Activated CD8-positive, alpha-beta T cell treated with anti-CD3 and anti-CD28 coated beads, Interleukin-2, amount 10 ng/mL, durations not matched to agents 7 days and 5 days (primary cell): ENCODE data around the gene PLEKHF1. TPM values are rescaled to one million over a fixed set of nuclear protein-coding genes. Genes with fewer than 3 reads are reported as not detected.
"Not testable (repeated sequence)": the region's sequence is repeated elsewhere in the genome, so short reads cannot be mapped to it uniquely, and the experiment has no call there.

ENCODE experiments used
- ATAC-seq: fragments of 150-1000 bp; cut with Tn5 transposase; one replicate; pipeline ENCODE4 v1.10.0; 2021; ENCODE audit warnings: moderate library complexity
- CTCF ChIA-PET: fragments of 350-600 bp; sonication (Branson Sonifier 250); formaldehyde crosslinking; loops from one replicate; lab custom pipeline; 2021; ENCODE audit warnings: antibody characterized with exemption; lab: Charles Lee
- POLR2A ChIA-PET: fragments of 350-600 bp; sonication (Branson Sonifier 250); formaldehyde crosslinking; loops from one replicate; lab custom pipeline; 2021; ENCODE audit warnings: antibody characterized with exemption; lab: Charles Lee
- DNase-seq: peaks from one replicate; pipeline ENCODE4 v3.0.0-alpha.2; 2020
- H3K27ac Mint-ChIP-seq: one replicate; pipeline ENCODE4 v1.8.0; 2021; ENCODE audit warnings: mild to moderate bottlenecking, mixed read lengths
- H3K27me3 Mint-ChIP-seq: one replicate; pipeline ENCODE4 v1.8.0; 2021; ENCODE audit warnings: low read depth, mixed read lengths
- H3K36me3 Mint-ChIP-seq: one replicate; pipeline ENCODE4 v1.8.0; 2021; ENCODE audit warnings: low read depth, mixed read lengths
- H3K4me1 Mint-ChIP-seq: one replicate; pipeline ENCODE4 v1.8.0; 2021; ENCODE audit warnings: low read depth, mixed read lengths
- H3K4me3 Mint-ChIP-seq: one replicate; pipeline ENCODE4 v1.8.0; 2021; ENCODE audit warnings: mild to moderate bottlenecking, mixed read lengths
- H3K9me3 Mint-ChIP-seq: one replicate; pipeline ENCODE4 v1.8.0; 2022; ENCODE audit warnings: mixed read lengths; ENCODE audit not compliant: insufficient read depth
- total RNA-seq, 2 experiments: library from RNA; stranded (reverse); gene quantifications; one replicate each; pipeline ENCODE4 v1.2.3, GENCODE V29; 2021

The PLEKHF1 gene
- total RNA-seq, 2 experiments from 2014 or later: 46.0 to 47.7 TPM

- no peak for ATAC-seq
- peak overlapping the region; percentile 86 for H3K4me3 Mint-ChIP-seq
- no peaks in the 10 kb centered on the region for H3K27me3 Mint-ChIP-seq
- ChIA-PET POLR2A (interaction anchor here (1.0 to 5.4 kb wide), 11 partner anchors 13 to 60 kb away, joined by 3 to 68 read pairs (median 8); partner anchors contain the start of genes C19orf12 and POP4), CTCF (interaction anchor here (0.9 to 9.9 kb wide), 10 partner anchors 9 to 68 kb away, joined by 3 to 179 read pairs (median 16); partner anchors contain the start of genes C19orf12 and POP4)
- H3K36me3 Mint-ChIP-seq: peaks cover 53% of the 10 kb centered on the region
- peak overlapping the region; percentile 90 for H3K27ac Mint-ChIP-seq
- peaks cover 77% of the 10 kb centered on the region for H3K4me1 Mint-ChIP-seq
- DNase-seq: peak; percentile 49
- no peaks in the 10 kb centered on the region for H3K9me3 Mint-ChIP-seq
These were observed 1.5 kb downstream of the PLEKHF1 start for GRCh38 chr19:29666578-29667386.

DNA sequence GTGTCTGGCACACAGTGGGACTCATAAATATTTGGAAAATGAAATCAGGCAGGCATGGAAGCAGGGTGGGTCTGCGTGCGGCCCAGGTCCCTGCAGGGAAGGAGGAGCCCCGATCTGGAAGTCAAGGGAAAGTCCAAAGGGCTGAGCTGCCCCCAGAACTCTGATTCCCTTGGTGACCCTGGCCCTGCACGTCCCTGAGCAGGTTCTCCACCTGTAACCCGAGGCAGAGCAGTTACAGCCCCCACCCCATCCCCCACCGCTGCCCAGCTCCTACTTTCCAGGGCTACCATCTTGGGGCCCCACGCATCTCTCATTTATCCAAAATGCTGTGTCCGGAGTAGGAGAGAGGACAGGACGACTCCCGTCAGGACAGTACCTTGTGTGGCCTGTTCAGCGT is 2.1 kb downstream of the PLEKHF1 start:
- Mint-ChIP-seq H3K27ac (peak overlapping the region; percentile 90), H3K27me3 (no peaks in the 10 kb centered on the region), H3K36me3 (peaks cover 56% of the 10 kb centered on the region), H3K4me3 (peak overlapping the region; percentile 86), H3K4me1 (peaks cover 79% of the 10 kb centered on the region), H3K9me3 (no peaks in the 10 kb centered on the region)
- CTCF ChIA-PET: interaction anchor here (1.3 to 9.9 kb wide), 8 partner anchors 11 to 68 kb away, joined by 4 to 179 read pairs (median 38); partner anchors contain the start of genes C19orf12 and POP4
- DNase-seq (peak; percentile 41), ATAC-seq (no peak)
- POLR2A ChIA-PET: interaction anchor here (1.0 to 5.4 kb wide), 11 partner anchors 10 to 61 kb away, joined by 3 to 68 read pairs (median 9); partner anchors contain the start of genes C19orf12 and POP4

- peaks cover 79% of the 10 kb centered on the region for H3K4me1 Mint-ChIP-seq
- H3K36me3 Mint-ChIP-seq: peaks cover 61% of the 10 kb centered on the region
- peak overlapping the region; percentile 90 for H3K27ac Mint-ChIP-seq
- no peaks in the 10 kb centered on the region for H3K9me3 Mint-ChIP-seq
- H3K4me3 Mint-ChIP-seq: peak overlapping the region; percentile 86
- POLR2A ChIA-PET: interaction anchor here (0.6 to 5.4 kb wide), 12 partner anchors 10 to 337 kb away, joined by 3 to 68 read pairs (median 6); partner anchors contain the start of genes C19orf12 and POP4
- CTCF ChIA-PET: interaction anchor here (0.9 to 9.9 kb wide), 11 partner anchors 10 to 193 kb away, joined by 3 to 179 read pairs (median 15); partner anchors contain the start of genes C19orf12 and POP4
- peak; percentile 42 for ATAC-seq
- no peaks in the 10 kb centered on the region for H3K27me3 Mint-ChIP-seq
- peak; percentile 84 for DNase-seq
These were observed 2.7 kb downstream of the PLEKHF1 start for GRCh38 chr19:29667901-29668341.

- H3K4me1 Mint-ChIP-seq: peaks cover 80% of the 10 kb centered on the region
- H3K27me3 Mint-ChIP-seq: no peaks in the 10 kb centered on the region
- ChIA-PET POLR2A (interaction anchor here (0.7 to 5.4 kb wide), 7 partner anchors 9 to 62 kb away, joined by 3 to 68 read pairs (median 4); partner anchors contain the start of genes C19orf12 and POP4), CTCF (interaction anchor here (0.7 to 9.9 kb wide), 11 partner anchors 9 to 192 kb away, joined by 3 to 179 read pairs (median 15); partner anchors contain the start of genes C19orf12 and POP4)
- ATAC-seq (no peak), DNase-seq (peak; percentile 37)
- peak overlapping the region; percentile 90 for H3K27ac Mint-ChIP-seq
- H3K9me3 Mint-ChIP-seq: no peaks in the 10 kb centered on the region
- H3K4me3 Mint-ChIP-seq: peak overlapping the region; percentile 86
- peaks cover 71% of the 10 kb centered on the region for H3K36me3 Mint-ChIP-seq
These were observed 3.7 kb downstream of the PLEKHF1 start for GRCh38 chr19:29668746-29669609.

- Mint-ChIP-seq H3K4me1 (peaks cover 78% of the 10 kb centered on the region), H3K27me3 (no peaks in the 10 kb centered on the region), H3K36me3 (peaks cover 75% of the 10 kb centered on the region), H3K9me3 (no peaks in the 10 kb centered on the region), H3K4me3 (no peak overlapping the region), H3K27ac (peak overlapping the region; percentile 87)
- ChIA-PET CTCF (interaction anchor here (4.8 kb wide), 1 partner anchor 61 kb away, joined by 97 read pairs; the partner anchor contains the start of gene POP4), POLR2A (no interaction called here)
- DNase-seq: no peak
- ATAC-seq: no peak
These were observed 5.0 kb downstream of the PLEKHF1 start for GRCh38 chr19:29670255-29670654.

- not testable (repeated sequence) for H3K27me3 Mint-ChIP-seq, DNase-seq, H3K9me3 Mint-ChIP-seq, ATAC-seq
- H3K36me3 Mint-ChIP-seq: peaks cover 82% of the 10 kb centered on the region
- H3K4me1 Mint-ChIP-seq: peaks cover 86% of the 10 kb centered on the region
- peak overlapping the region; percentile 58 for H3K4me3 Mint-ChIP-seq
- peak overlapping the region; percentile 87 for H3K27ac Mint-ChIP-seq
- ChIA-PET POLR2A (interaction anchor here (2.9 to 3.6 kb wide), 2 partner anchors 43 to 65 kb away, joined by 19 to 45 read pairs; partner anchors contain the start of genes C19orf12 and POP4), CTCF (interaction anchor here (0.7 to 4.8 kb wide), 14 partner anchors 9 to 174 kb away, joined by 3 to 97 read pairs (median 9); partner anchors contain the start of genes C19orf12 and POP4)
These were observed 5.7 kb downstream of the PLEKHF1 start for GRCh38 chr19:29671026-29671392.

- peaks cover 83% of the 10 kb centered on the region for H3K36me3 Mint-ChIP-seq
- H3K4me1 Mint-ChIP-seq: peaks cover 91% of the 10 kb centered on the region
- ATAC-seq: peak; percentile 63
- H3K4me3 Mint-ChIP-seq: peak overlapping the region; percentile 58
- H3K9me3 Mint-ChIP-seq: no peaks in the 10 kb centered on the region
- peak overlapping the region; percentile 87 for H3K27ac Mint-ChIP-seq
- ChIA-PET CTCF (interaction anchor here (0.7 to 4.8 kb wide), 17 partner anchors 9 to 174 kb away, joined by 3 to 97 read pairs (median 6); partner anchors contain the start of genes C19orf12 and POP4), POLR2A (interaction anchor here (1.0 to 3.6 kb wide), 6 partner anchors 10 to 66 kb away, joined by 3 to 45 read pairs (median 18); partner anchors contain the start of genes C19orf12 and POP4)
- H3K27me3 Mint-ChIP-seq: no peaks in the 10 kb centered on the region
- DNase-seq: peak; percentile 92
These were observed 6.3 kb downstream of the PLEKHF1 start for GRCh38 chr19:29671393-29672160.

DNA sequence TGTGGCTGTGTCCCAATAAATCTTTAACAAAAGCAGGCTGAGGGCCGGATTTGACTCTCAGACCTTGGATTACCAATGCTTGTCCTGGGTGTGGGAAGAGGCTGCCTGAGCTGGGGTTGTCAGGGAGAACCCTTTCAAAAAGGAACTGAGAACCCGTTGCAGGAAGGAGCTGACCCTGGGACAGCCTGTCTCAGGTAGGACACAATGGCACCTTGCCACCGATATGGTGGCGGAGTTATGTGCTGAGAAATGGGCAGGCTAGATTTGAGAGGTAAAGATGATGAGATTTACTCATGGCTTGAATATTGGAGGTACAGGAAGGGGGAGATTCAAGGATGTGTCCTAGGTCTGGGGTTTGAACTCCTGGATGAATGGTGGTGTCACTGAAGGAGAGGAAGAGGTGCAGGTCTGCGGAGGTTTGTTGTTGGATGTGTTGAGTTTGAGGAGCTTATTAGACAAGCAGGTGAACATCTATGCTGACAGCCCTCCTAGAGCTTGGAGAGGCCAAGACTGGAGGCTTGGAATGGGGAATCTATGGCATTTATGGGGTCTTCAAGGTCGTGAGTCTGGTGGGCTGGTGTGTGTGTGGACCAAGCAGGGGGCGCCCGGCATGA is 7.2 kb downstream of the PLEKHF1 start:
- ChIA-PET CTCF (interaction anchor here (0.9 to 4.8 kb wide), 13 partner anchors 7 to 173 kb away, joined by 3 to 97 read pairs (median 12); partner anchors contain the start of genes C19orf12, PLEKHF1 and POP4), POLR2A (interaction anchor here (0.8 to 3.6 kb wide), 8 partner anchors 9 to 66 kb away, joined by 3 to 45 read pairs (median 10); partner anchors contain the start of genes C19orf12 and POP4)
- H3K4me1 Mint-ChIP-seq: peaks cover 93% of the 10 kb centered on the region
- H3K36me3 Mint-ChIP-seq: peaks cover 85% of the 10 kb centered on the region
- peak overlapping the region; percentile 87 for H3K27ac Mint-ChIP-seq
- H3K4me3 Mint-ChIP-seq: peak overlapping the region; percentile 58
- H3K9me3 Mint-ChIP-seq: no peaks in the 10 kb centered on the region
- DNase-seq: no peak
- no peaks in the 10 kb centered on the region for H3K27me3 Mint-ChIP-seq
- no peak for ATAC-seq

- Mint-ChIP-seq H3K36me3 (peaks cover 84% of the 10 kb centered on the region), H3K27ac (peak overlapping the region; percentile 87), H3K4me3 (peak overlapping the region; percentile 58), H3K4me1 (peaks cover 92% of the 10 kb centered on the region), H3K27me3 (no peaks in the 10 kb centered on the region), H3K9me3 (no peaks in the 10 kb centered on the region)
- ATAC-seq (peak; percentile 77), DNase-seq (peak; percentile 89)
- CTCF ChIA-PET: interaction anchor here (1.6 to 4.8 kb wide), 9 partner anchors 7 to 64 kb away, joined by 5 to 97 read pairs (median 29); partner anchors contain the start of genes C19orf12, PLEKHF1 and POP4
- POLR2A ChIA-PET: interaction anchor here (0.8 to 3.6 kb wide), 7 partner anchors 9 to 67 kb away, joined by 3 to 45 read pairs (median 16); partner anchors contain the start of genes C19orf12 and POP4
These were observed 7.7 kb downstream of the PLEKHF1 start for GRCh38 chr19:29672933-29673336.
